H1 (cell line): ENCODE results near the gene LHFPL6. TPM values are rescaled to one million over a fixed set of nuclear protein-coding genes. Genes with fewer than 3 reads are reported as not detected.

ENCODE experiments used
- ASH2L ChIP-seq: fragments of 200-600, 300-600 bp; sonication (generic); IDR thresholded peaks from one replicate; pipeline ENCODE4 v1.7.1; 2017; ENCODE audit warnings: low read length
- CEBPB ChIP-seq: IDR thresholded peaks from 2 replicates; pipeline ENCODE4 v1.6.1; 2012; ENCODE audit warnings: low read depth, low read length
- EP300 ChIP-seq, 2 experiments: IDR thresholded peaks; 1 replicate in 1 of 2; 2 replicates in 1 of 2; pipeline ENCODE4 v1.6.1; 2011 to 2012; ENCODE audit warnings: low read depth in 2 of 2, low read length in 2 of 2, mild to moderate bottlenecking in 2 of 2, borderline replicate concordance in 1 of 2, inconsistent platforms in 1 of 2, moderate library complexity in 1 of 2
- MAFK ChIP-seq: IDR thresholded peaks from 2 replicates; pipeline ENCODE4 v1.6.1; 2012; ENCODE audit warnings: low read depth, mild to moderate bottlenecking, improper control_type of control experiment, low read length
- NANOG ChIP-seq: IDR thresholded peaks from 2 replicates; pipeline ENCODE4 v1.6.1; 2011; ENCODE audit warnings: low read length, low read depth, mild to moderate bottlenecking, inconsistent platforms; ENCODE audit not compliant: insufficient read depth, poor library complexity, severe bottlenecking
- POLR2A ChIP-seq, 2 experiments: IDR thresholded peaks; 1 replicate in 1 of 2; 2 replicates in 1 of 2; pipeline ENCODE4 v1.6.1; 2011; ENCODE audit warnings: low read depth in 2 of 2, low read length in 2 of 2, mild to moderate bottlenecking in 2 of 2; ENCODE audit errors: control extremely low read depth in 1 of 2
- POU5F1 ChIP-seq: IDR thresholded peaks from 2 replicates; pipeline ENCODE4 v1.6.1; 2011; ENCODE audit warnings: low read depth, mild to moderate bottlenecking, low read length, moderate library complexity
- RFX5 ChIP-seq: IDR thresholded peaks from 2 replicates; pipeline ENCODE4 v1.6.1; 2011; ENCODE audit warnings: low read depth, low read length, improper control_type of control experiment, borderline replicate concordance
- RNF2 ChIP-seq: fragments of 200-900, 300-1000 bp; sonication (generic); IDR thresholded peaks from 2 replicates; pipeline ENCODE4 v1.7.1; 2016; ENCODE audit warnings: borderline replicate concordance, low read depth, mild to moderate bottlenecking, antibody characterized with exemption, low read length; ENCODE audit not compliant: poor library complexity, severe bottlenecking; ENCODE audit errors: missing control alignments
- SP4 ChIP-seq: IDR thresholded peaks from 2 replicates; pipeline ENCODE4 v1.6.1; 2012; ENCODE audit warnings: low read length, inconsistent platforms
- polyA plus RNA-seq, 7 experiments: library from polyadenylated mRNA; depleted of rRNA in 3 of 7; stranded (reverse) in 5 of 7; unstranded in 2 of 7; fragments of >200 nt in 5 of 7; fragments of 200-250 nt in 2 of 7; gene quantifications; 1 replicate in 5 of 7; 2 replicates in 1 of 7; 4 replicates in 1 of 7; pipeline versions ENCODE4 v1.2.1 to v1.2.3, GENCODE V29; 2011 to 2013; ENCODE audit warnings: missing spikeins in 2 of 7, mixed read lengths in 2 of 7
- total RNA-seq: library from RNA; stranded (reverse); fragmentation: NEBNext Ultra II Directional; extraction: Animal tissue kit (Norgen Biotek cat#: 25700); gene quantifications from 2 replicates; pipeline ENCODE4 v1.2.1, GENCODE V29; 2021
- TF ChIP-seq, protein P1 (sequence below): fragments of 300-600 bp; sonication (generic); IDR thresholded peaks from 2 replicates; pipeline ENCODE4 v1.7.1; 2012; ENCODE audit warnings: low read length, moderate library complexity, mild to moderate bottlenecking, inconsistent platforms; ENCODE audit not compliant: insufficient replicate concordance

LHFPL6 gene
- total and polyA plus RNA-seq, 2 of the 8 experiments (the other 6 are each of a cell fraction or from before 2014, with no cell fraction given): 7.6 to 17.0 TPM

DNA sequence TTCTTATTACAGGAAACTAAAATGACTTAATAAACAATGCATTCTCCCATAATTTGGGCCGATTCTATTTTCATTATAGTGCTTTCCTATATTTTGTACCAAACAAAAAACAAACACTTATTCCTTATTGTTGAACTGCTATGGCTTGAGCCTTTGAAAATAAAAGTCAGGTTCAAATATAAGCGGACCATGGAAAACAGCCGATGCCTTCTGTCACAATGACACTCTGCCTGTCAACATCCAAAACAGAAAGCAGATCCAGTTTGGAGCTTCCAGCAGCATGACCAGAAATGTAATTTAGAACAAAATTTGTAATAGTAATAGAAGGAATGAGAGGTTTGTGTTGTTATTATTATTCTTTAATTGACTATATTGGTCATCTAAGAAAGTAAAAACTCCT lies 194.5 kb downstream of the LHFPL6 start (continued):
- TF ChIP-seq, protein P1, sequence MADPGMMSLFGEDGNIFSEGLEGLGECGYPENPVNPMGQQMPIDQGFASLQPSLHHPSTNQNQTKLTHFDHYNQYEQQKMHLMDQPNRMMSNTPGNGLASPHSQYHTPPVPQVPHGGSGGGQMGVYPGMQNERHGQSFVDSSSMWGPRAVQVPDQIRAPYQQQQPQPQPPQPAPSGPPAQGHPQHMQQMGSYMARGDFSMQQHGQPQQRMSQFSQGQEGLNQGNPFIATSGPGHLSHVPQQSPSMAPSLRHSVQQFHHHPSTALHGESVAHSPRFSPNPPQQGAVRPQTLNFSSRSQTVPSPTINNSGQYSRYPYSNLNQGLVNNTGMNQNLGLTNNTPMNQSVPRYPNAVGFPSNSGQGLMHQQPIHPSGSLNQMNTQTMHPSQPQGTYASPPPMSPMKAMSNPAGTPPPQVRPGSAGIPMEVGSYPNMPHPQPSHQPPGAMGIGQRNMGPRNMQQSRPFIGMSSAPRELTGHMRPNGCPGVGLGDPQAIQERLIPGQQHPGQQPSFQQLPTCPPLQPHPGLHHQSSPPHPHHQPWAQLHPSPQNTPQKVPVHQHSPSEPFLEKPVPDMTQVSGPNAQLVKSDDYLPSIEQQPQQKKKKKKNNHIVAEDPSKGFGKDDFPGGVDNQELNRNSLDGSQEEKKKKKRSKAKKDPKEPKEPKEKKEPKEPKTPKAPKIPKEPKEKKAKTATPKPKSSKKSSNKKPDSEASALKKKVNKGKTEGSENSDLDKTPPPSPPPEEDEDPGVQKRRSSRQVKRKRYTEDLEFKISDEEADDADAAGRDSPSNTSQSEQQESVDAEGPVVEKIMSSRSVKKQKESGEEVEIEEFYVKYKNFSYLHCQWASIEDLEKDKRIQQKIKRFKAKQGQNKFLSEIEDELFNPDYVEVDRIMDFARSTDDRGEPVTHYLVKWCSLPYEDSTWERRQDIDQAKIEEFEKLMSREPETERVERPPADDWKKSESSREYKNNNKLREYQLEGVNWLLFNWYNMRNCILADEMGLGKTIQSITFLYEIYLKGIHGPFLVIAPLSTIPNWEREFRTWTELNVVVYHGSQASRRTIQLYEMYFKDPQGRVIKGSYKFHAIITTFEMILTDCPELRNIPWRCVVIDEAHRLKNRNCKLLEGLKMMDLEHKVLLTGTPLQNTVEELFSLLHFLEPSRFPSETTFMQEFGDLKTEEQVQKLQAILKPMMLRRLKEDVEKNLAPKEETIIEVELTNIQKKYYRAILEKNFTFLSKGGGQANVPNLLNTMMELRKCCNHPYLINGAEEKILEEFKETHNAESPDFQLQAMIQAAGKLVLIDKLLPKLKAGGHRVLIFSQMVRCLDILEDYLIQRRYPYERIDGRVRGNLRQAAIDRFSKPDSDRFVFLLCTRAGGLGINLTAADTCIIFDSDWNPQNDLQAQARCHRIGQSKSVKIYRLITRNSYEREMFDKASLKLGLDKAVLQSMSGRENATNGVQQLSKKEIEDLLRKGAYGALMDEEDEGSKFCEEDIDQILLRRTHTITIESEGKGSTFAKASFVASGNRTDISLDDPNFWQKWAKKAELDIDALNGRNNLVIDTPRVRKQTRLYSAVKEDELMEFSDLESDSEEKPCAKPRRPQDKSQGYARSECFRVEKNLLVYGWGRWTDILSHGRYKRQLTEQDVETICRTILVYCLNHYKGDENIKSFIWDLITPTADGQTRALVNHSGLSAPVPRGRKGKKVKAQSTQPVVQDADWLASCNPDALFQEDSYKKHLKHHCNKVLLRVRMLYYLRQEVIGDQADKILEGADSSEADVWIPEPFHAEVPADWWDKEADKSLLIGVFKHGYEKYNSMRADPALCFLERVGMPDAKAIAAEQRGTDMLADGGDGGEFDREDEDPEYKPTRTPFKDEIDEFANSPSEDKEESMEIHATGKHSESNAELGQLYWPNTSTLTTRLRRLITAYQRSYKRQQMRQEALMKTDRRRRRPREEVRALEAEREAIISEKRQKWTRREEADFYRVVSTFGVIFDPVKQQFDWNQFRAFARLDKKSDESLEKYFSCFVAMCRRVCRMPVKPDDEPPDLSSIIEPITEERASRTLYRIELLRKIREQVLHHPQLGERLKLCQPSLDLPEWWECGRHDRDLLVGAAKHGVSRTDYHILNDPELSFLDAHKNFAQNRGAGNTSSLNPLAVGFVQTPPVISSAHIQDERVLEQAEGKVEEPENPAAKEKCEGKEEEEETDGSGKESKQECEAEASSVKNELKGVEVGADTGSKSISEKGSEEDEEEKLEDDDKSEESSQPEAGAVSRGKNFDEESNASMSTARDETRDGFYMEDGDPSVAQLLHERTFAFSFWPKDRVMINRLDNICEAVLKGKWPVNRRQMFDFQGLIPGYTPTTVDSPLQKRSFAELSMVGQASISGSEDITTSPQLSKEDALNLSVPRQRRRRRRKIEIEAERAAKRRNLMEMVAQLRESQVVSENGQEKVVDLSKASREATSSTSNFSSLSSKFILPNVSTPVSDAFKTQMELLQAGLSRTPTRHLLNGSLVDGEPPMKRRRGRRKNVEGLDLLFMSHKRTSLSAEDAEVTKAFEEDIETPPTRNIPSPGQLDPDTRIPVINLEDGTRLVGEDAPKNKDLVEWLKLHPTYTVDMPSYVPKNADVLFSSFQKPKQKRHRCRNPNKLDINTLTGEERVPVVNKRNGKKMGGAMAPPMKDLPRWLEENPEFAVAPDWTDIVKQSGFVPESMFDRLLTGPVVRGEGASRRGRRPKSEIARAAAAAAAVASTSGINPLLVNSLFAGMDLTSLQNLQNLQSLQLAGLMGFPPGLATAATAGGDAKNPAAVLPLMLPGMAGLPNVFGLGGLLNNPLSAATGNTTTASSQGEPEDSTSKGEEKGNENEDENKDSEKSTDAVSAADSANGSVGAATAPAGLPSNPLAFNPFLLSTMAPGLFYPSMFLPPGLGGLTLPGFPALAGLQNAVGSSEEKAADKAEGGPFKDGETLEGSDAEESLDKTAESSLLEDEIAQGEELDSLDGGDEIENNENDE: no peak
- TF ChIP-seq CEBPB: no peak
- no peak for TF ChIP-seq SP4
- no peak for TF ChIP-seq EP300 (IDR thresholded peaks at IDR 0.05; ENCODE audit: borderline replicate concordance in 1 of 2, low read depth in 2 of 2, low read length in 2 of 2)
- TF ChIP-seq NANOG: no peak
- no peak for TF ChIP-seq ASH2L
- TF ChIP-seq POLR2A (IDR thresholded peaks at IDR 0.05; ENCODE audit: control extremely low read depth in 1 of 2, low read depth in 2 of 2, low read length in 2 of 2): no peak
- TF ChIP-seq RFX5: no peak
- no peak for TF ChIP-seq RNF2
- no peak for TF ChIP-seq POU5F1
- no peak for TF ChIP-seq MAFK
- TF ChIP-seq, all 59 proteins: peak for 0
